Subcutaneous abdominal adipose tissue (tissue), 5 donors: ENCODE data around the gene PFN1.

Experiments used
- H3K27ac ChIP-seq: one replicate; pipeline ENCODE4 v1.7.0; 2013; ENCODE audit warnings: low read depth, mild to moderate bottlenecking, inconsistent platforms, low read length, moderate library complexity
- H3K27me3 ChIP-seq, 5 donors: one replicate each; pipeline ENCODE4 v1.7.0; 2013; ENCODE audit warnings: low read length in 5 of 5, inconsistent platforms in 1 of 5; ENCODE audit not compliant: control insufficient read depth in 5 of 5, insufficient read depth in 4 of 5
- H3K36me3 ChIP-seq, 5 donors: one replicate each; pipeline ENCODE4 v1.7.0; 2013; ENCODE audit warnings: low read length in 5 of 5; ENCODE audit not compliant: control insufficient read depth in 5 of 5, insufficient read depth in 5 of 5
- H3K4me1 ChIP-seq, 5 donors: one replicate each; pipeline ENCODE4 v1.7.0; 2013; ENCODE audit warnings: low read length in 5 of 5, mild to moderate bottlenecking in 3 of 5, moderate library complexity in 1 of 5; ENCODE audit not compliant: control insufficient read depth in 5 of 5, insufficient read depth in 5 of 5
- H3K4me3 ChIP-seq, 5 donors: one replicate each; pipeline ENCODE4 v1.7.0; 2013; ENCODE audit warnings: low read length in 5 of 5, low read depth in 1 of 5
- H3K9ac ChIP-seq, 5 donors: one replicate each; pipeline ENCODE4 v1.7.0; 2013; ENCODE audit warnings: low read length in 5 of 5, mild to moderate bottlenecking in 4 of 5, moderate library complexity in 3 of 5
- H3K9me3 ChIP-seq, 5 donors: one replicate each; pipeline ENCODE4 v1.7.0; 2013; ENCODE audit warnings: low read length in 5 of 5; ENCODE audit not compliant: control insufficient read depth in 5 of 5
- donor health status: healthy.
- donor health status: healthy.
- donor health status: healthy.
- donor health status: healthy.
- donor health status: healthy.

The PFN1 gene

GRCh38 chr17:4948166-4948930, at the start of gene PFN1:
PFN1 (minus strand) TSS chr17:4948530; CDS start chr17:4948394, 136 bp downstream.
- Histone ChIP-seq H3K9ac (peak within 1 kb of the TSS; percentile 16 to 98 (median 94)), H3K4me3 (peak within 1 kb of the TSS; percentile 79 to 99 (median 89)), H3K4me1 (peaks cover 3 to 53% (median 47%) of the 10 kb centered on the region in 5 donors), H3K27ac (peak within 1 kb of the TSS; percentile 96), H3K9me3 (no peaks in the 10 kb centered on the region), H3K27me3 (no peaks in the 10 kb centered on the region), H3K36me3 (peaks cover 0 to 33% (median 29%) of the 10 kb centered on the region in 5 donors)

- Histone ChIP-seq H3K36me3 (peaks cover 0 to 19% (median 15%) of the 10 kb centered on the region in 5 donors), H3K4me3 (peak within 1 kb of the TSS; percentile 79 to 96 (median 93)), H3K27me3 (no peaks in the 10 kb centered on the region), H3K4me1 (peaks cover 8 to 34% (median 33%) of the 10 kb centered on the region in 5 donors), H3K9me3 (no peaks in the 10 kb centered on the region), H3K9ac (peak within 1 kb of the TSS; percentile 68 to 95 (median 92)), H3K27ac (peak within 1 kb of the TSS; percentile 76)
These were observed 49.1 kb upstream of the PFN1 start, which contains the start of the genes INCA1 and KIF1C for GRCh38 chr17:4997302-4998026. INCA1 (minus strand) TSS chr17:4997522; CDS start chr17:4994437, 3,085 bp downstream. KIF1C (plus strand) TSS chr17:4997950; CDS start chr17:5000247, 2,297 bp downstream.

- Histone ChIP-seq H3K9me3 (no peaks in the 10 kb centered on the region), H3K4me3 (no peak overlapping the region), H3K36me3 (no peaks in the 10 kb centered on the region), H3K27me3 (no peaks in the 10 kb centered on the region), H3K4me1 (peaks cover 3 to 19% (median 17%) of the 10 kb centered on the region in 5 donors), H3K9ac (no peak overlapping the region), H3K27ac (no peak overlapping the region)
These were observed 45.8 kb upstream of the PFN1 start for GRCh38 chr17:4994081-4994595.

DNA sequence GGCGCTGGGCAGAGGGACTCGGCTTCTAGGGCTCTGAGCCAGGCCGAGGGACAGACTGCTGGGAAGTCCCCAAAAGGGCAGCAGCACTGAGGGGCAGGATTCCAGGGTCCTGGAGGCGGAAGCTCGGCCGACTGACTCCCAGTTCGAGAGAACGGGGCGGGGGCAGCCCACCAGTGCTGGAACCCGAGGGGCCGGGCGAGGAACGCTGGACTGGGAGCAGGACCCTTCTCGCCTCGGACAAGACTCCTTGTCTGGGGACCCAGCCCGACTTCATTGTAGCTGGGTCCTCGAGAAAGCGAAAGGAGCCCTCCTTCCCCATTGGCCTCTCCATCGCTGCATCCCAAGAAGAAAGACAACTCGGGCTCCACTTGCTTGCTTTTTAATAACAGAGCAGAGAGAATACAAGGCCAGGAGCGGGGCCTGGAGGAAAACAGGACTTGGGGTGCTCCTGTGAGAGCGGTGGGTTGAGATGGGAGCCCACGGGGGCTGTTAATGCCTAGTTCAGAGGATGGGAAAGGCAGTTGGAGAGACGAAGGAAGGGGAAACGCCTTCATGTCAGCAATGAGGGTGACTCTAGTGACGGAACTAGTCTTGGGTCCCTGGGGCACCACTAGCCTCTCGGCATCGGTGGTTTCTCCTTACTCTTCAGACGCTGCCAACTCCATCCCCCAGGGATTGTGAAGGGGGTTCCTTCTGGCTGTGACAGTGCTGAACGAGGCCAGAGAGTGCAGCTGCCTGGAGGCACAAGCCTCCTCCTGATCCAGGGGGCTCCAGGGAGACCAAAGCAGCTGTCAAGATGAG, 39.6 kb upstream of the PFN1 start:
- Histone ChIP-seq H3K27me3 (no peaks in the 10 kb centered on the region), H3K27ac (peak overlapping the region; percentile 97), H3K9ac (peak overlapping the region; percentile 32 to 95 (median 87)), H3K4me3 (peak overlapping the region; percentile 85 to 94 (median 91)), H3K36me3 (peaks cover 0 to 11% (median 6%) of the 10 kb centered on the region in 5 donors), H3K9me3 (no peaks in the 10 kb centered on the region), H3K4me1 (peaks cover 4 to 31% (median 26%) of the 10 kb centered on the region in 5 donors)

DNA sequence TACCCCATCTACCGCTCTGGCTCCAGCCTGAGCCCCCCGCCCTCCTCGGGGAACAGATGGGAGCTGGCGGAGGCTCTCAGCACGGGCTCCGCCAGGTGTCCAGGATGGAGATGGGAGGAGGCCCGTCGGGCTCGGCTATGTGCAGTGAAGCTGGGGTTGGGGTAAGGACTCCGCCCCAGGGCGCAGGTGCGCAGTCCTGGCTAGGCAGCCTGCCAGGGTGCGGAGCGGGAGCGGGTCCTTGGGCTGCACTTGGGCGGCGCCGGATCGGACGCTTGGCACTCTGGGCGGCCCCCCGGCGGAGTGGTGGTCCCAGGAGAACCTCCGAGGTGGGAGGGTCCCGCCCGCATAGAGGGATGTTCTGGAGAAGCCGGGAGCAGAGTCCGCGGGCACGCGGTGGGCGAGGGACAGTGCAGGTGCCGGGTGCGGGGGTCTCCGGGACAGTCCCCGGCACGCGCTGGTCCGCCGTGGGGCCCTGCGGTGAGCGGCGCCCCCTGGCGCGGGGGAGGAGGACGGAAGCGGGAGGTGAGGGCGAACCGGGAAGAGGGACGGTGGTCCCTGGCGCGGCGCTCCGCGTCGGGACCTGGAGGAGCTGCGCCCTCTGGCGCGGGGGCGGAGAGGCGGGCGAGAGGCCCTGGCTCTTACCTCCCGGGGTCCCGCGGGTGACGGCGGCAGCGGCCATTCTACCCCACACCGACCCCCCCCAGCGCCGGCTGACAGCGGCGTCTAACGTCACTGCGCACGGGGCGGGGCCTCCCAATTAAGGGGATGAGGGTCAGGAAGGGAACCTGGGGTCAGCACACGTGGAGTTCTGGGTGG, 38.8 kb upstream of the PFN1 start, which contains the start of gene CAMTA2:
Gene CAMTA2 (minus strand): TSS at position 725 of the 816 bp plus-strand sequence. CDS start 1,453 bp downstream, outside the sequence.
- H3K4me1 ChIP-seq = peaks cover 4 to 31% (median 26%) of the 10 kb centered on the region in 5 donors

DNA sequence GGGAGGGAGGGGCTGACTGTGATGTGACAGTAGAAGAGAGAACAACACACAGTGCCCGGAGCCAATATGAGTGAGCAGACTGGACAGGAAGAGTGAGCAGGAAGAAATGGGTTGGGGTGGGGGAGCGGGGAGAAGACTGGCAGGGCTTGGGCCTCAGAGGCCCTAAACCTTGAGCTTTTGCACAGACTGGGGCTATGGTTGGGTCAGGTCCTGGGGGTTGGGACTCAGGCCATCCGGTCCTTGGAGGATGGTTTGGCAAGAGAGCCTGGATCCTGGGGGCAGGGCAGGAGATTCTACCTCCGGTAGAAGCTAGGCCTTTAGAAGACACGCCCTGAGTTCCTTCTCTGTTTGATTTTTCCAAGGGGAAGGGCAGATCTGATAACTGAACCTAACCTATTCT, 38.1 kb upstream of the PFN1 start:
- H3K36me3 ChIP-seq = peaks cover 0 to 26% (median 20%) of the 10 kb centered on the region in 5 donors
- peaks cover 4 to 31% (median 26%) of the 10 kb centered on the region in 5 donors for H3K4me1 ChIP-seq
- no peaks in the 10 kb centered on the region for H3K27me3 ChIP-seq
- H3K27ac ChIP-seq = peak overlapping the region; percentile 97
- H3K4me3 ChIP-seq = peak overlapping the region; percentile 70 to 91 (median 88)
- H3K9ac ChIP-seq = peak overlapping the region; percentile 43 to 95 (median 87)
- H3K9me3 ChIP-seq = no peaks in the 10 kb centered on the region

More for the DNA sequence above, 38.8 kb upstream of the PFN1 start, which contains the start of gene CAMTA2:
- no peaks in the 10 kb centered on the region for H3K9me3 ChIP-seq
- peak within 1 kb of the TSS; percentile 43 to 95 (median 87) for H3K9ac ChIP-seq
- H3K27ac ChIP-seq = peak within 1 kb of the TSS; percentile 97
- H3K36me3 ChIP-seq = peaks cover 0 to 19% (median 14%) of the 10 kb centered on the region in 5 donors
- H3K27me3 ChIP-seq = no peaks in the 10 kb centered on the region
- H3K4me3 ChIP-seq = peak within 1 kb of the TSS; percentile 85 to 94 (median 91)

GRCh38 chr17:4982305-4982704, 34.0 kb upstream of the PFN1 start:
- Histone ChIP-seq H3K4me3 (no peak overlapping the region), H3K27ac (no peak overlapping the region), H3K9ac (no peak overlapping the region), H3K36me3 (peaks cover 5 to 54% (median 44%) of the 10 kb centered on the region in 5 donors), H3K9me3 (no peaks in the 10 kb centered on the region), H3K4me1 (peaks cover 4 to 43% (median 34%) of the 10 kb centered on the region in 5 donors), H3K27me3 (no peaks in the 10 kb centered on the region)

GRCh38 chr17:4980644-4981216, 32.4 kb upstream of the PFN1 start:
- Histone ChIP-seq H3K9ac (no peak overlapping the region), H3K27me3 (no peaks in the 10 kb centered on the region), H3K9me3 (no peaks in the 10 kb centered on the region), H3K4me1 (peaks cover 2 to 29% (median 20%) of the 10 kb centered on the region in 5 donors), H3K27ac (no peak overlapping the region), H3K36me3 (peaks cover 5 to 65% (median 51%) of the 10 kb centered on the region in 5 donors), H3K4me3 (peak overlapping the region in 1 of 5 donors; percentile 20)
